Neutrophil (primary cell): Measurements from ENCODE around the gene GTF3C1.
"Not testable (repeated sequence)": the region's sequence is repeated elsewhere in the genome, so short reads cannot be mapped to it uniquely, and the experiment has no call there.

Experiments
- H3K27ac ChIP-seq: fragments of 200-600 bp; sonication (generic); 2 replicates; pipeline ENCODE4 v1.5.1; 2016; ENCODE audit warnings: mild to moderate bottlenecking, moderate library complexity
- H3K27me3 ChIP-seq: fragments of 200-600 bp; sonication (generic); 2 replicates; pipeline ENCODE4 v1.6.0; 2016; ENCODE audit warnings: mild to moderate bottlenecking
- H3K36me3 ChIP-seq: fragments of 200-600 bp; sonication (generic); 2 replicates; pipeline ENCODE4 v1.5.1; 2017
- H3K4me1 ChIP-seq, 2 experiments: fragments of 200-600 bp in 1 of 2; sonication (generic) in 1 of 2; 1 replicate in 1 of 2; 2 replicates in 1 of 2; pipeline versions ENCODE4 v1.5.1 to v1.6.1; 2013 to 2016; ENCODE audit warnings: low read depth in 1 of 2, low read length in 1 of 2, mild to moderate bottlenecking in 1 of 2, moderate library complexity in 1 of 2; ENCODE audit not compliant: control insufficient read depth in 1 of 2, insufficient read depth in 1 of 2
- H3K4me3 ChIP-seq, 2 experiments: fragments of 200-600 bp in 1 of 2; sonication (generic) in 1 of 2; 1 replicate in 1 of 2; 2 replicates in 1 of 2; pipeline ENCODE4 v1.5.1; 2013 to 2016; ENCODE audit warnings: low read depth in 1 of 2, low read length in 1 of 2, mild to moderate bottlenecking in 1 of 2, moderate library complexity in 1 of 2
- H3K9me3 ChIP-seq: fragments of 200-600 bp; sonication (generic); 2 replicates; pipeline ENCODE4 v1.5.1; 2016
- CTCF ChIP-seq: fragments of 200-600 bp; sonication (generic); IDR thresholded peaks from 2 replicates; pipeline ENCODE4 v1.5.1; 2016; ENCODE audit warnings: antibody characterized with exemption

Gene GTF3C1

DNA sequence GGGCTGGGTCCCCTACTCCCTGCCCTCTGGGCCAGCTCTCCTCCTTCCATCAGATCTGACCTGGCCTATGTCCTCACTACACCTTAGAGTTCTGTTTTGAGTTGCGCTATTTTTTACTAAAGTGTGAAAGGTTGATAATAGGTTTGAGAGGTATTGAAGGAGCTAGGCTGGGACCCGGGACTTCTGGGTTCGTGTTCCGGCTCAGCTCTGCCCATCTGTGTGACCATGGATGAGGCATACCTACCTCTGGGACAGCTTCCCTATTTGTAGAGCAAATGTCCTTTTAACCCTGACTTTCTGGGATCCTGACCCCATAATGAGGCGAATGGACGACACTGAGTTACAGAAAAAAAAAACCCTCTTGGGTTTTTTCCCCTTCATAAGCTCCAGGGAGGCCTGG, 111.8 kb downstream of the GTF3C1 start:
- Histone ChIP-seq H3K9me3 (no peaks in the 10 kb centered on the region), H3K4me3 (no peak overlapping the region), H3K27ac (no peak overlapping the region), H3K4me1 (no peaks in the 10 kb centered on the region), H3K36me3 (no peaks in the 10 kb centered on the region), H3K27me3 (peaks cover 6% of the 10 kb centered on the region)
- TF ChIP-seq CTCF, result no peak

DNA sequence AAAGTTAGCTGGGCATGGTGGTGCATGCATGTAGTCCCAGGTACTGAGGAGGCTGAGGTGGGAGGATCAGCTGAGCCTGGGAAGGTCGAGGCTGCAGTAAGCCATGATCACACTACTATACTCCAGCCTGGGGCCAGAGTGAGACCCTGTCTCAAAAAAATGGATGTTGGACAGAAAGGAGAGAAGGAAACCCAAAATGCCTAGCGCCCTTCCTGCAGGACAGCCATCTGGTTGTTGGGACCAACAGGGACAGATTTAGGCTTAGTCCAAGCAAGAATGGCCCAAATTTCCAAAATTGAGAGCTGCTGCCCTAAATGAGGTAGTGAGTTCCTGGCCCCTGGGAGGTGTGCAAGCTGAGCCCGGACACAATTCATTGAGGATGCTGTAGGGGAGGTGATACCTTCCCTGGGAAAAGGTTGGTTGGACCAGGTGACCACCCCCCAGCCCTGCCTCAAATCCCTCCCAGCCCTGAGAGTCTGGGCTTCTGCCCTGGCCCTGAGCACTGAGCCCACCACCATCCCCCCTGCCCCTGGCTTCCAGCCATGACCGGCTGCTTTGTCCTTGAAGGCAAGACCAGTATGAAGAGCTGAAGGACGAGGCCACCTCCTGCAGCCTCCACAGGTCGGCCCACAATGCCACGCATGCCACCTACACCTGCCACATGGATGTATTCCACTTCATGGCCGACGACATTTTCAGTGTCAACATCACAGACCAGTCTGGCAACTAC, 112.6 kb downstream of the GTF3C1 start:
- Histone ChIP-seq H3K4me1 (no peaks in the 10 kb centered on the region), H3K27me3 (peaks cover 15% of the 10 kb centered on the region), H3K27ac (no peak overlapping the region), H3K4me3 (no peak overlapping the region), H3K9me3 (no peaks in the 10 kb centered on the region), H3K36me3 (no peaks in the 10 kb centered on the region)
- no peak for TF ChIP-seq CTCF

DNA sequence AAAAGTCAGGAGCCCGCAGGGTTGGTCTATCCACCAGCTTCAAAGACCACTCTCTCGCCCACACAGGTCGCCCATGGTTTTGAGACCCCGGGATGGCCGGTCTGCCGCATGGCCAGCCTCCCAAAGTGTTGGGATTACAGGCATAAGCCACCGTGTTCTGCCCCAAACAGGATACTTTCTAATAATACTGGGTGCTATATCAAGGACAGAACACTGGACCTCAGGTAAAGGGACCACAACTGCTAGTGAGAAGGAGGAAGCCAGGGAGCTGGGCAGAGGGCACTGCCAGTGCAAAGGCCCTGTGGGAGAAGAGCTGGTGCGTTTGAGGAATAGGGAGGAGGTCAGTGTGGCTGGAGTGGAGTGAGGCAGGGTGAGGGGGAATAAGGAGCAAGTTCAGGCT, 113.6 kb downstream of the GTF3C1 start:
- H3K27me3 ChIP-seq, result peaks cover 25% of the 10 kb centered on the region
- TF ChIP-seq CTCF, result no peak
- H3K36me3 ChIP-seq, result no peaks in the 10 kb centered on the region
- H3K27ac ChIP-seq, result no peak overlapping the region
- no peaks in the 10 kb centered on the region for H3K4me1 ChIP-seq
- no peaks in the 10 kb centered on the region for H3K9me3 ChIP-seq
- H3K4me3 ChIP-seq, result no peak overlapping the region

GRCh38 chr16:27435146-27435545, 114.6 kb downstream of the GTF3C1 start:
- not testable (repeated sequence) for H3K27ac ChIP-seq, H3K9me3 ChIP-seq, H3K36me3 ChIP-seq, H3K4me1 ChIP-seq, H3K4me3 ChIP-seq
- H3K27me3 ChIP-seq, result peaks cover 34% of the 10 kb centered on the region

- H3K4me1 ChIP-seq, result no peaks in the 10 kb centered on the region
- no peak overlapping the region for H3K4me3 ChIP-seq
- peaks cover 39% of the 10 kb centered on the region for H3K27me3 ChIP-seq
- H3K36me3 ChIP-seq, result no peaks in the 10 kb centered on the region
- no peak overlapping the region for H3K27ac ChIP-seq
- TF ChIP-seq CTCF, result no peak
- H3K9me3 ChIP-seq, result no peaks in the 10 kb centered on the region
Measured at GRCh38 chr16:27434141-27435051, 115.3 kb downstream of the GTF3C1 start.

DNA sequence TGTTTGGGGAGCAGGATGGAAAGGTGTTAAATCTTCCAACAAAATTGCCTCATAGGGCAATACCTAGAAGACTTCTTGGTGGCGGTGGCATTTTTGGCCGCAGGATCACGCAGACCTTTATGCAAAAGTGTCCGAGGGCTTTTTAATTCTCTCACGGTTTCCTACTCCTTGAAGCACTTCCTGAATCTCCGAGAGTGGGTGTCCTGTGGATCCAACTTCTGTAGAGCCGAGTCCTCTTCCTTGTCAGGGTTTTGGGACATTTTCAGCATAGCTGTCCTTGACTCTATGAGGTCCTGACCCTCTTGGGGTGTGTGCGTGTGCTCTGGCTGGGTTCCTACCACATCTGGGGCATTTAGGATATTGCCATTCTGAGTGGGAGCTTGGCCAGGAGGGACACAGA, 116.1 kb downstream of the GTF3C1 start:
- no peaks in the 10 kb centered on the region for H3K36me3 ChIP-seq
- no peak for TF ChIP-seq CTCF
- no peaks in the 10 kb centered on the region for H3K4me1 ChIP-seq
- H3K27ac ChIP-seq, result no peak overlapping the region
- H3K4me3 ChIP-seq, result no peak overlapping the region
- H3K9me3 ChIP-seq, result no peaks in the 10 kb centered on the region
- peaks cover 39% of the 10 kb centered on the region for H3K27me3 ChIP-seq

GRCh38 chr16:27433191-27433590, 116.5 kb downstream of the GTF3C1 start:
- not testable (repeated sequence) for H3K36me3 ChIP-seq, H3K27ac ChIP-seq

More at GRCh38 chr16:27433191-27433590, 116.5 kb downstream of the GTF3C1 start:
- not testable (repeated sequence) for H3K4me1 ChIP-seq, H3K9me3 ChIP-seq, H3K4me3 ChIP-seq
- H3K27me3 ChIP-seq, result peaks cover 42% of the 10 kb centered on the region
